Adipocyte (in vitro differentiated cells): ENCODE measurements around the gene HNRNPM.

ENCODE experiments used
- DNase-seq: peaks from one replicate; pipeline ENCODE4 v3.0.0-alpha.2; 2015; ENCODE audit warnings: low read depth
- H3K27me3 ChIP-seq: replicated peaks from 2 replicates; pipeline ENCODE4 v1.7.0; 2013; ENCODE audit warnings: mild to moderate bottlenecking, low read length, moderate library complexity; ENCODE audit not compliant: control insufficient read depth, insufficient read depth
- H3K36me3 ChIP-seq: 2 replicates; pipeline ENCODE4 v1.7.0; 2013; ENCODE audit warnings: low read length, mild to moderate bottlenecking, moderate library complexity; ENCODE audit not compliant: control insufficient read depth, insufficient read depth, severe bottlenecking
- H3K4me1 ChIP-seq: 2 replicates; pipeline ENCODE4 v1.7.0; 2013; ENCODE audit warnings: mild to moderate bottlenecking, low read length, moderate library complexity; ENCODE audit not compliant: control insufficient read depth, insufficient read depth
- H3K4me3 ChIP-seq: 2 replicates; pipeline ENCODE4 v1.7.0; 2013; ENCODE audit warnings: mild to moderate bottlenecking, low read length, moderate library complexity
- H3K9ac ChIP-seq: 2 replicates; pipeline ENCODE4 v1.7.0; 2013; ENCODE audit warnings: mild to moderate bottlenecking, low read length, moderate library complexity
- H3K9me3 ChIP-seq: 2 replicates; pipeline ENCODE4 v1.7.0; 2013; ENCODE audit warnings: mild to moderate bottlenecking, low read length, moderate library complexity; ENCODE audit not compliant: control insufficient read depth

HNRNPM gene

GRCh38 chr19:8537099-8537498 is 92.3 kb downstream of the HNRNPM start:
- no peak overlapping the region for H3K4me3 ChIP-seq
- H3K27me3 ChIP-seq = no peaks in the 10 kb centered on the region
- no peaks in the 10 kb centered on the region for H3K9me3 ChIP-seq
- no peaks in the 10 kb centered on the region for H3K36me3 ChIP-seq
- H3K4me1 ChIP-seq = peaks cover 5% of the 10 kb centered on the region
- DNase-seq = no peak
- no peak overlapping the region for H3K9ac ChIP-seq
